Ureter (tissue), 1 donor: ENCODE measurements around the gene DCUN1D2. TPM values are rescaled to one million over a fixed set of nuclear protein-coding genes. Genes with fewer than 3 reads are reported as not detected.
A peak's percentile ranks its signal among the peaks of the same experiment; 100 is the strongest.

Source experiments
- DNase-seq: peaks from one replicate; pipeline ENCODE4 v3.0.0-alpha.2; 2020; ENCODE audit warnings: low spot score
- total RNA-seq: library from RNA; stranded (reverse); gene quantifications from one replicate; pipeline ENCODE4 v1.2.4, GENCODE V29; 2023
- donor health status: DM: yes; HTN: yes; CAD: no.

DCUN1D2 gene
- total RNA-seq, 1 donor from 2014 or later, result 20.6 TPM

- DNase-seq, result no peak
These were observed 82.7 kb downstream of the DCUN1D2 start for GRCh38 chr13:113407531-113408393.

- peak; percentile 37 for DNase-seq
These were observed 83.4 kb downstream of the DCUN1D2 start for GRCh38 chr13:113407103-113407530.

- peak; percentile 36 for DNase-seq
These were observed 84.0 kb downstream of the DCUN1D2 start for GRCh38 chr13:113406321-113407102.

Other genes with a start within 250 kb of the DCUN1D2 start
- gene LAMP1, start 193.5 kb downstream of the DCUN1D2 start, total RNA-seq, result 223 TPM
- gene GRTP1, start 126.6 kb downstream of the DCUN1D2 start, total RNA-seq, result 25.2 TPM
- 4.2 TPM for gene ADPRHL1, start 37.2 kb downstream of the DCUN1D2 start, total RNA-seq
- 54.9 TPM for gene TFDP1, start 94.0 kb upstream of the DCUN1D2 start, total RNA-seq
- not detected for gene ATP4B, start 167.5 kb upstream of the DCUN1D2 start, total RNA-seq
- gene GRK1, start 176.5 kb upstream of the DCUN1D2 start, total RNA-seq, result not detected